AG10803 (cell line): Measurements from ENCODE around the gene FAM193B.

ENCODE experiments used
- DNase-seq: peaks from one replicate; pipeline ENCODE4 v3.0.0; 2010; ENCODE audit warnings: low read depth
- H3K4me3 ChIP-seq: 2 replicates; pipeline ENCODE4 v1.5.1; 2011; ENCODE audit warnings: mild to moderate bottlenecking, low read length, control low read depth
- CTCF ChIP-seq: conservative IDR thresholded peaks from 2 replicates; pipeline ENCODE4 v1.5.1; 2011; ENCODE audit warnings: mild to moderate bottlenecking, low read length, control low read depth, inconsistent platforms

FAM193B gene

GRCh38 chr5:177513500-177513899 lies 40.9 kb downstream of the FAM193B start:
- no peak for TF ChIP-seq CTCF
- no peak overlapping the region for H3K4me3 ChIP-seq

GRCh38 chr5:177512736-177513380 lies 41.5 kb downstream of the FAM193B start:
- DNase-seq = no peak
- no peak overlapping the region for H3K4me3 ChIP-seq
- no peak for TF ChIP-seq CTCF

More at GRCh38 chr5:177513500-177513899, 40.9 kb downstream of the FAM193B start:
- DNase-seq = no peak

- no peak for TF ChIP-seq CTCF
- no peak for DNase-seq
- no peak overlapping the region for H3K4me3 ChIP-seq
Observed at GRCh38 chr5:177511796-177512675, 42.3 kb downstream of the FAM193B start.

GRCh38 chr5:177511181-177511580 lies 43.2 kb downstream of the FAM193B start:
- H3K4me3 ChIP-seq = no peak overlapping the region
- no peak for TF ChIP-seq CTCF
- no peak for DNase-seq

- no peak overlapping the region for H3K4me3 ChIP-seq
- no peak for DNase-seq
- no peak for TF ChIP-seq CTCF
Observed at GRCh38 chr5:177510567-177511053, 43.8 kb downstream of the FAM193B start.

- H3K4me3 ChIP-seq = no peak overlapping the region
- no peak for TF ChIP-seq CTCF
- DNase-seq = no peak
Observed at GRCh38 chr5:177509991-177510566, 44.3 kb downstream of the FAM193B start.
